GM19468 (cell line): Measurements from ENCODE around the gene TUT1.
"Not testable (repeated sequence)": the region's sequence is repeated elsewhere in the genome, so short reads cannot be mapped to it uniquely, and the experiment has no call there.

Source experiments
- ATAC-seq: cut with Tn5 transposase; IDR thresholded peaks from one replicate; pipeline ENCODE4 v1.9.1; 2021; ENCODE audit warnings: mild to moderate bottlenecking, moderate library complexity, moderate number of reproducible peaks; ENCODE audit not compliant: unreplicated experiment; ENCODE audit errors: extremely low read depth

Gene TUT1

GRCh38 chr11:62580959-62581715 lies 10.2 kb downstream of the TUT1 start:
- ATAC-seq = no peak

GRCh38 chr11:62579252-62579651 lies 12.1 kb downstream of the TUT1 start:
- no peak for ATAC-seq

- no peak for ATAC-seq
These were observed 12.8 kb downstream of the TUT1 start for GRCh38 chr11:62578541-62578940.

GRCh38 chr11:62577046-62577714 lies 14.1 kb downstream of the TUT1 start:
- no peak for ATAC-seq

- ATAC-seq = no peak
These were observed 15.5 kb downstream of the TUT1 start for GRCh38 chr11:62575837-62576236.

- ATAC-seq = no peak
These were observed 16.2 kb downstream of the TUT1 start for GRCh38 chr11:62575156-62575555.

- ATAC-seq = no peak
These were observed 16.8 kb downstream of the TUT1 start for GRCh38 chr11:62574363-62575071.

- peak; percentile 78 for ATAC-seq
These were observed 17.5 kb downstream of the TUT1 start, which contains the start of gene EEF1G for GRCh38 chr11:62573592-62574362. EEF1G (minus strand) TSS chr11:62573891; CDS start chr11:62573842, 49 bp downstream.

- no peak for ATAC-seq
These were observed 18.2 kb downstream of the TUT1 start for GRCh38 chr11:62573006-62573591.

- ATAC-seq = no peak
These were observed 18.9 kb downstream of the TUT1 start for GRCh38 chr11:62572431-62572830.

- ATAC-seq = not testable (repeated sequence)
These were observed 19.8 kb downstream of the TUT1 start for GRCh38 chr11:62571493-62571892.

GRCh38 chr11:62570903-62571302 lies 20.4 kb downstream of the TUT1 start:
- ATAC-seq = not testable (repeated sequence)

GRCh38 chr11:62569611-62570010 lies 21.7 kb downstream of the TUT1 start:
- no peak for ATAC-seq

GRCh38 chr11:62567018-62567633 lies 24.2 kb downstream of the TUT1 start:
- ATAC-seq = no peak

- ATAC-seq = no peak
These were observed 25.1 kb downstream of the TUT1 start for GRCh38 chr11:62566247-62566646.

- no peak for ATAC-seq
These were observed 26.1 kb downstream of the TUT1 start for GRCh38 chr11:62565100-62565802.

- not testable (repeated sequence) for ATAC-seq
These were observed 29.6 kb downstream of the TUT1 start for GRCh38 chr11:62561677-62562230.

- ATAC-seq = no peak
These were observed 30.7 kb downstream of the TUT1 start for GRCh38 chr11:62560566-62561103.
